Measurements from ENCODE around the gene GFRA1.

Gene GFRA1

GRCh38 chr10:116125180-116125579, 147.8 kb downstream of the GFRA1 start:
- H3K27me3 ChIP-seq (ENCODE audit: insufficient read depth, poor library complexity, severe bottlenecking), result no peaks in the 10 kb centered on the region
- no peak overlapping the region for H3K4me3 ChIP-seq (ENCODE audit: severe bottlenecking)
- no peak overlapping the region for H3K27ac ChIP-seq (ENCODE audit: poor library complexity, severe bottlenecking)
- no peaks in the 10 kb centered on the region for H3K9me3 ChIP-seq (ENCODE audit: severe bottlenecking)
- ATAC-seq (ENCODE audit: low read depth), result no peak
- no peaks in the 10 kb centered on the region for H3K36me3 ChIP-seq (ENCODE audit: low read depth)
- no peak for TF ChIP-seq CTCF (IDR thresholded peaks at IDR 0.05; ENCODE audit: poor library complexity, severe bottlenecking)
- H3K4me1 ChIP-seq (ENCODE audit: insufficient read depth, poor library complexity, severe bottlenecking), result no peaks in the 10 kb centered on the region
- DNase-seq (ENCODE audit: low spot score), result no peak

GRCh38 chr10:116124777-116125176, 148.2 kb downstream of the GFRA1 start:
- Histone ChIP-seq H3K4me3 (ENCODE audit: severe bottlenecking) (no peak overlapping the region), H3K9me3 (ENCODE audit: severe bottlenecking) (no peaks in the 10 kb centered on the region), H3K36me3 (ENCODE audit: low read depth) (no peaks in the 10 kb centered on the region), H3K27ac (ENCODE audit: poor library complexity, severe bottlenecking) (no peak overlapping the region), H3K4me1 (ENCODE audit: insufficient read depth, poor library complexity, severe bottlenecking) (no peaks in the 10 kb centered on the region), H3K27me3 (ENCODE audit: insufficient read depth, poor library complexity, severe bottlenecking) (no peaks in the 10 kb centered on the region)
- ATAC-seq (ENCODE audit: low read depth), result no peak
- no peak for DNase-seq (ENCODE audit: low spot score)
- no peak for TF ChIP-seq CTCF (IDR thresholded peaks at IDR 0.05; ENCODE audit: poor library complexity, severe bottlenecking)

- Histone ChIP-seq H3K36me3 (ENCODE audit: low read depth) (no peaks in the 10 kb centered on the region), H3K27me3 (ENCODE audit: insufficient read depth, poor library complexity, severe bottlenecking) (no peaks in the 10 kb centered on the region), H3K4me3 (ENCODE audit: severe bottlenecking) (no peak overlapping the region), H3K27ac (ENCODE audit: poor library complexity, severe bottlenecking) (no peak overlapping the region), H3K9me3 (ENCODE audit: severe bottlenecking) (no peaks in the 10 kb centered on the region), H3K4me1 (ENCODE audit: insufficient read depth, poor library complexity, severe bottlenecking) (no peaks in the 10 kb centered on the region)
- no peak for TF ChIP-seq CTCF (IDR thresholded peaks at IDR 0.05; ENCODE audit: poor library complexity, severe bottlenecking)
- ATAC-seq (ENCODE audit: low read depth) (no peak), DNase-seq (ENCODE audit: low spot score) (no peak)
Observed at GRCh38 chr10:116122664-116123063, 150.3 kb downstream of the GFRA1 start.

GRCh38 chr10:116121640-116122525, 151.1 kb downstream of the GFRA1 start:
- no peak for DNase-seq (ENCODE audit: low spot score)
- no peak for TF ChIP-seq CTCF (IDR thresholded peaks at IDR 0.05; ENCODE audit: poor library complexity, severe bottlenecking)
- Histone ChIP-seq H3K36me3 (ENCODE audit: low read depth) (no peaks in the 10 kb centered on the region), H3K27me3 (ENCODE audit: insufficient read depth, poor library complexity, severe bottlenecking) (no peaks in the 10 kb centered on the region), H3K27ac (ENCODE audit: poor library complexity, severe bottlenecking) (no peak overlapping the region), H3K4me1 (ENCODE audit: insufficient read depth, poor library complexity, severe bottlenecking) (no peaks in the 10 kb centered on the region), H3K9me3 (ENCODE audit: severe bottlenecking) (no peaks in the 10 kb centered on the region), H3K4me3 (ENCODE audit: severe bottlenecking) (no peak overlapping the region)
- no peak for ATAC-seq (ENCODE audit: low read depth)
